C4-2B (cell line): Measurements from ENCODE around the gene ALG5.

ENCODE experiments used
- H3K27ac ChIP-seq: fragments of 450-650 bp; 2 replicates; pipeline ENCODE4 v1.5.1; 2017
- ZFX ChIP-seq: fragments of 450-650 bp; IDR thresholded peaks from 2 replicates; pipeline ENCODE4 v1.6.1; 2017
- TF ChIP-seq, protein P1 (sequence below): fragments of 450-650 bp; conservative IDR thresholded peaks from 2 replicates; pipeline ENCODE4 v1.5.1; 2017; ENCODE audit warnings: mild to moderate bottlenecking

The ALG5 gene

DNA sequence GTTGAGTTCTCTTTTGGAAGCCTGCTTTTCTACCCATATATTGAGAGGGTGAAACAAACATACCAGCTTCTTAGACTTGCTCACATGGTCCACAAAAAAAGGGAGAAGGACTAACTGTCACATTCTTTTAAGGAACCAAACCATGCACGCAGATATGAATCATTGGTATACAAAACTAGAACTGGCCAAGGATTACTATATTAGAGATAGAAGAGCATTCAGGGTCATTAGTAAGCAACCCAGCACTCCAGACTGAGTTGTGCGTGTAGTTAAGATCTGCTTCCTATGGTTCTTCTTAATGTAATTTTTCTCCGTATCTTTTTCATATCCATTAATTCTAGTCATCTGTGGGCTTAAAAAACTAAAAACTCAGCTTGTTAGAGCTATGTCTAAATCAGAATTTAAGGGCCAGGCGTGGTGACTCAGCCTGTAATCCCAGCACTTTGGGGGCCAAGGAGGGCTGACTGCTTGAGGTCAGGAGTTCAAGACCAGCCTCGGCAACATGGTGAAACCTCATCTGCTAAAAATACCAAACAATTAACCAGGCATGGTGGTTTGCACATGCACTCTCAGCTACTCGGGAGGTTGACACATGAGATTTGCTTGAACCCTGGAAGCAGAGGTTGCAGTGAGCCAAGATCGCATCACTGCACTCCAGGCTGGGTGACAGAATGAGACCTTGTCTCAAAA lies 19.6 kb downstream of the ALG5 start:
- TF ChIP-seq, protein P1, sequence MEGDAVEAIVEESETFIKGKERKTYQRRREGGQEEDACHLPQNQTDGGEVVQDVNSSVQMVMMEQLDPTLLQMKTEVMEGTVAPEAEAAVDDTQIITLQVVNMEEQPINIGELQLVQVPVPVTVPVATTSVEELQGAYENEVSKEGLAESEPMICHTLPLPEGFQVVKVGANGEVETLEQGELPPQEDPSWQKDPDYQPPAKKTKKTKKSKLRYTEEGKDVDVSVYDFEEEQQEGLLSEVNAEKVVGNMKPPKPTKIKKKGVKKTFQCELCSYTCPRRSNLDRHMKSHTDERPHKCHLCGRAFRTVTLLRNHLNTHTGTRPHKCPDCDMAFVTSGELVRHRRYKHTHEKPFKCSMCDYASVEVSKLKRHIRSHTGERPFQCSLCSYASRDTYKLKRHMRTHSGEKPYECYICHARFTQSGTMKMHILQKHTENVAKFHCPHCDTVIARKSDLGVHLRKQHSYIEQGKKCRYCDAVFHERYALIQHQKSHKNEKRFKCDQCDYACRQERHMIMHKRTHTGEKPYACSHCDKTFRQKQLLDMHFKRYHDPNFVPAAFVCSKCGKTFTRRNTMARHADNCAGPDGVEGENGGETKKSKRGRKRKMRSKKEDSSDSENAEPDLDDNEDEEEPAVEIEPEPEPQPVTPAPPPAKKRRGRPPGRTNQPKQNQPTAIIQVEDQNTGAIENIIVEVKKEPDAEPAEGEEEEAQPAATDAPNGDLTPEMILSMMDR = no peak
- no peak for TF ChIP-seq ZFX
- no peak overlapping the region for H3K27ac ChIP-seq

DNA sequence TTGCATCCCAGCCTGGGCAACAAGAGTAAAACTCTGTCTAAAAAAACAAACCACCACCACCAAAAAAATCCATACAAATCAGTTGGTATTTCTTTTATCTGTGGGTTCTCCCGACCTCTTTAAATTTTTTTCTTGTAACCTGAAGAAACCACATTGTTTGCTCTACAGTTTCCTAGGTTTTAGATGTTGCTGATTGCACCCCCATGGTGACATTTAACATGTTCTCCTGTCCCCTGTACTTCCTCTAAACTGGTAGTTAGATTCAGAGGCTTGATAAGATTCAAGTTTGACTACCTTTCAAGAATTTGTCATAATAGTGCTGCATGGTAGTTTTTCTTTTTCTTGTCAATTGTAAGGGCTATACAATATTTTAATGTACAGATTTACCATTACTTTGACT lies 24.0 kb downstream of the ALG5 start:
- no peak overlapping the region for H3K27ac ChIP-seq
- TF ChIP-seq, protein P1 = no peak
- TF ChIP-seq ZFX = no peak

DNA sequence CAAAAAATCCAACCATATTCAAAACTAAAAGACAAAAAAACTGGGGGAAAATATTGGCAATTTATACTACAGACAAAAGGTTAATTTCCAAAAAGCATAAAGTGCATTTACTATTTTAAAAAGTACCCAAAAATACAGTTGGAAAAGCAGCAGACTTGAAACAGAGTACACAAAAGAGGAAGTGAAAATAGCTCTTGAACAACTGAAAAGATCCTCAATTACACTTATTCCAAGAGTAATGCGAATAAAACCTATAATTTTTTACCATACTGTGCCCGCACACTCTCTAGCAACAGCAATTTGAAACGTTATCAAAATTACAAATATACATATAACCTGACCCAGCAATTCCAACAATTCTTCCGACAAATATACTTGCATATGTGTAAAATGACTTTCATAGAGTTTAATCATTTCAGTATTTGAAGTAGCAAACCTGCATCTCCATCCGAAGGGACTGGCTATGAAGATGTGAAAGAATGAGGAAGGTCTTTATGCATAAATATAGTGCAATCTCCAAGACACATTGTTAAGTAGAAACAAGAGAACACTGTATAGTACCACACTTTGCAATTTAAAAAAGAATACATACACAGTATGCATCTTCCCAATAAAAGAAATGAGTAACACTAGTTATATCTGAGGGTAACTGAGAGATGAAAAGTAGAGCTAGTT lies 25.4 kb downstream of the ALG5 start:
- H3K27ac ChIP-seq = no peak overlapping the region

DNA sequence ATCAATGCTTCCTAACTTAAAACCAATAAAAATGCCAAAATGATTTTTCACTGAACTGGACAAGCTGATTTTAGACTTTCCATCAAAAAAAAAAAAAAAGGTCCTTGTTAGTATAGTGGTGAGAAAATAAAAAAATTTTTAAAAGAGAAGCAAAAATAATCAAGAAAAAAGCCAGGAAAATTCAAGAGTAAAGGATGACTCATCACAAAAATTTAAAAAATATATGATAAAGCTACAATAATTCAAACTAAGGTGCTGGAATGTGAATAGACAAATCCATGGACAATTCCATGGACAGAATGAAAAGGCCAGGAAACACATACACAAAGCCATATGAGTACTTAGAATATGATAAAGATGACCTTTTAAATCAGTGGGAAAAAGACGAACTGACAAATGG lies 26.1 kb downstream of the ALG5 start:
- H3K27ac ChIP-seq = no peak overlapping the region
- TF ChIP-seq, protein P1 = no peak
- TF ChIP-seq ZFX = no peak

More for the DNA sequence above, 25.4 kb downstream of the ALG5 start:
- no peak for TF ChIP-seq ZFX
- TF ChIP-seq, protein P1 = no peak

DNA sequence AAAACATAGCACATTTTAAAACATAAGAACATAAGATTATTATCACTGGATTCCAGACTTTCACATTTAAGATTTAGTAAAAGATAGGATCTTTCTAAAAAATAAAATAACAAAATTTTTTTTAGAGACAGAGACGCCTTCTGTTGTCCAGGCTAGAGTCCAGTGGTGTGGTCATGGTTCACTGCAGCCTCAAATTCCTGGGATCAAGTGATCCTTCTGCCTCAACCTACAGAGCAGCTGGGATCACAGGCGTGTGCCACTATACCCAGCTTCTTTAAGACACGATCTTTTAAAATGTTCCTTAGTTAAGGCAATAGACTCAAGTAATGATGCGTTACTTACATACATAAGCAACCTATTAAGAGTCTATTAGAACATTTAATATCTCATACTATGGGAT lies 32.7 kb downstream of the ALG5 start:
- H3K27ac ChIP-seq = no peak overlapping the region
- no peak for TF ChIP-seq ZFX
- TF ChIP-seq, protein P1 = no peak

DNA sequence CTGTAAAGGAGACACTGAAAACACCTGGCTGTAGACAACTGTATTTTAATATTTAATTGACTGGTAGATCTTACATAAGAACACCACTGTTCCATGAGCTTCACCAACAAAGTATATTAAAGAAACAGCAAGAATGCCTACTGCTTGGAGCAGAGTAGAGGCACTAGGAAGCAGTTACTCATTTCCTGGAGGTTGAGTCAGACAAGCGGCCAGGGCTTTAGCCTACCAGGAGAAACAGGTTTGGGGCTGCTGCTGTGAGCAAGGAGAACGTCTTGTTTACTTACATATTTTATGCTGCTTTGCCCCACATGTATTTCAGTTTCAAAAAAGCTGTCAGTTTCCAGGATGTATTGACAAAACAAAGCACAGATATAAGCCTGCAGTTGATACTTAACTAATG lies 33.4 kb downstream of the ALG5 start:
- TF ChIP-seq, protein P1 = no peak
- no peak for TF ChIP-seq ZFX
- H3K27ac ChIP-seq = no peak overlapping the region

DNA sequence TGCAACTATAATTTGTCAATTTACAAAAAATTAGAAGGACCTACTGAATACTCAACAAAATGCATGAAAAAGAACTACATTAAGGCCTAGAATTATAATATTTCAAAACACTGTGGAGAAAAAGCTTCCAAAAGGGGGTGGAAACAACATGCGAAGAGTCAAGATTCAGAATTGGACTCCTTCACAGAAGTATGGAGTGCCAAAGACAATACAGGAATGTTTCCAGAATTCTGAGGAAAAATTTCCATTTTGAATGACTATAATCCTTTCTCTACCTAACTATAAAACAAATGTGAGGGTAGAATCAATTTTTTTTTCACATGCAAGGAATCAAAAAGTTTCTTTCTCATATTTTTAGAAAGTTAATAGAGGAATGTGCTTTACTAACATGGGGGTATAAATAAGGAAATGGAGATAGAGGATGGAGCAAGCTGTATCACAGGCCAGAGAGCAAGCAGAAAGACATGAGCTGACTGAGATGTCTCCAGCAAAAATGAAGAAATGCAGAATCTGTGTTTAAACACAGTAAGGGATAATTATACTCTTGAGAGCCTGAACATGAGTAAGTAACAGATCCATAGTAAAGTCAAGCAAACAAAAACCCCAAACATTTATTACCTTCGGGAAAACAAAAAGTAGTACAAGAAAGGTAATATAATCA lies 39.6 kb downstream of the ALG5 start:
- H3K27ac ChIP-seq = no peak overlapping the region
- no peak for TF ChIP-seq ZFX
- TF ChIP-seq, protein P1 = no peak
